Smooth muscle cell (in vitro differentiated cells): ENCODE results near the gene FXN. TPM values are rescaled to one million over a fixed set of nuclear protein-coding genes. Genes with fewer than 3 reads are reported as not detected.

Source experiments
- DNase-seq: peaks from one replicate; lab custom pipeline; 2025; ENCODE audit not compliant: unreplicated experiment; lab: John Stamatoyannopoulos, UW
- H2AFZ ChIP-seq: fragments of 200-600 bp; sonication (generic); 2 replicates; pipeline ENCODE4 v1.6.0; 2016; ENCODE audit warnings: antibody characterized with exemption, low read depth, mild to moderate bottlenecking
- H3F3A ChIP-seq: fragments of 200-600 bp; sonication (generic); 2 replicates; pipeline ENCODE4 v1.6.0; 2017; ENCODE audit warnings: antibody characterized with exemption, low read depth
- H3K27ac ChIP-seq: fragments of 200-600 bp; sonication (generic); 2 replicates; pipeline ENCODE4 v1.5.1; 2016; ENCODE audit warnings: low read depth, mild to moderate bottlenecking
- H3K27me3 ChIP-seq: fragments of 200-600 bp; sonication (generic); 2 replicates; pipeline ENCODE4 v1.6.1; 2016; ENCODE audit warnings: low read depth, mild to moderate bottlenecking
- H3K36me3 ChIP-seq: fragments of 200-600 bp; sonication (generic); 2 replicates; pipeline ENCODE4 v1.5.1; 2016; ENCODE audit warnings: low read depth
- H3K4me1 ChIP-seq: fragments of 200-600 bp; sonication (generic); 2 replicates; pipeline ENCODE4 v1.5.1; 2016; ENCODE audit warnings: low read depth
- H3K4me2 ChIP-seq: fragments of 200-600 bp; sonication (generic); 2 replicates; pipeline ENCODE4 v1.6.0; 2016; ENCODE audit warnings: mild to moderate bottlenecking
- H3K4me3 ChIP-seq: fragments of 200-600 bp; sonication (generic); 2 replicates; pipeline ENCODE4 v1.5.1; 2016; ENCODE audit warnings: mild to moderate bottlenecking
- H3K79me2 ChIP-seq: fragments of 200-600 bp; sonication (generic); 2 replicates; pipeline ENCODE4 v1.6.0; 2016; ENCODE audit warnings: low read depth, mild to moderate bottlenecking
- H3K9ac ChIP-seq: fragments of 200-600 bp; sonication (generic); 2 replicates; pipeline ENCODE4 v1.6.0; 2016; ENCODE audit warnings: low read depth
- H3K9me3 ChIP-seq: fragments of 200-600 bp; sonication (generic); replicated peaks from 2 replicates; pipeline ENCODE4 v1.5.1; 2016; ENCODE audit warnings: low read depth
- H4K20me1 ChIP-seq: fragments of 200-600 bp; sonication (generic); 2 replicates; pipeline ENCODE4 v1.6.0; 2016; ENCODE audit warnings: low read depth
- CTCF ChIP-seq: fragments of 200-600 bp; sonication (generic); IDR thresholded peaks from 2 replicates; pipeline ENCODE4 v1.5.1; 2017; ENCODE audit warnings: borderline replicate concordance, mild to moderate bottlenecking, antibody characterized with exemption; ENCODE audit not compliant: insufficient read depth, poor library complexity, severe bottlenecking
- WGBS: methylation state at CpG from one replicate; pipeline ENCODE4 v1.1.7; 2016; ENCODE audit warnings: low lambda C conversion rate; 5-methylcytosine and 5-hydroxymethylcytosine counted together
- polyA plus RNA-seq: library from polyadenylated mRNA; unstranded; fragments of >200 nt; fragmentation: Nextera tagmentation; extraction: Ambion mirVana; gene quantifications from 2 replicates; pipeline ENCODE4 v1.2.1, GENCODE V29; 2016
- total RNA-seq: library from RNA; depleted of rRNA; stranded (reverse); fragments of >200 nt; gene quantifications from 2 replicates; pipeline ENCODE4 v1.2.3, GENCODE V29; 2014

Gene FXN
- total and polyA plus RNA-seq, 2 experiments from 2014 or later, result 15.2 to 16.0 TPM

- Histone ChIP-seq H3K4me3 (no peak overlapping the region), H3K9ac (no peak overlapping the region), H3K9me3 (no peaks in the 10 kb centered on the region), H3K27ac (no peak overlapping the region), H3K4me1 (peaks cover 17% of the 10 kb centered on the region), H3F3A (peaks cover 8% of the 10 kb centered on the region), H3K4me2 (no peak overlapping the region), H2AFZ (no peak overlapping the region), H3K79me2 (no peaks in the 10 kb centered on the region), H3K27me3 (no peaks in the 10 kb centered on the region), H4K20me1 (no peaks in the 10 kb centered on the region), H3K36me3 (no peaks in the 10 kb centered on the region)
- WGBS, result 84% methylated on average over 5 of the region's 5 CpGs
- DNase-seq, result no peak
- TF ChIP-seq CTCF, result no peak
Observed at GRCh38 chr9:69089082-69089481, 53.5 kb downstream of the FXN start.

DNA sequence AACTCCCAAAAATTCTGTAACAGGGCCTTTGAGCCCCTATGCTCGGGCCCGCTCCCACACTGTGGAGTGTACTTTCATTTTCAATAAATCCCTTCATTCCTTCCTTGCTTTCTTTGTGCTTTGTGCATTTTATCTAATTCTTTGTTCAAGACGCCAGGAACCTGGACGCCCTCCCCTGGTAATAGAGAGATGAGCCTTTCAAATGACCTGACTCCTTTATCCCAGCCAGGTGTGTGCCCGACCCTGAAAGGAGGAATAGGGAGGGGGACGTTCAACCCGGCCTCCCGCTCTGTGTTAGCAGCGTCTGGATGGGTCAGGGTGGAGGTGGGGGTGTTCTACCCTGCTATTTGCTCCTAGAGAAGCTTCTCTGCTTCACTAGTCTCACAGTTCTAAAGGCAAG lies 53.9 kb downstream of the FXN start:
- DNase-seq, result no peak
- Histone ChIP-seq H3K79me2 (no peaks in the 10 kb centered on the region), H3K36me3 (no peaks in the 10 kb centered on the region), H3K4me3 (no peak overlapping the region), H3K9me3 (no peaks in the 10 kb centered on the region), H3K4me1 (peaks cover 17% of the 10 kb centered on the region), H3K27me3 (no peaks in the 10 kb centered on the region), H3K27ac (no peak overlapping the region), H3K4me2 (no peak overlapping the region), H3K9ac (no peak overlapping the region), H3F3A (peaks cover 8% of the 10 kb centered on the region), H4K20me1 (no peaks in the 10 kb centered on the region), H2AFZ (no peak overlapping the region)
- TF ChIP-seq CTCF, result no peak
- WGBS, result 42% methylated on average over 9 of the region's 9 CpGs

DNA sequence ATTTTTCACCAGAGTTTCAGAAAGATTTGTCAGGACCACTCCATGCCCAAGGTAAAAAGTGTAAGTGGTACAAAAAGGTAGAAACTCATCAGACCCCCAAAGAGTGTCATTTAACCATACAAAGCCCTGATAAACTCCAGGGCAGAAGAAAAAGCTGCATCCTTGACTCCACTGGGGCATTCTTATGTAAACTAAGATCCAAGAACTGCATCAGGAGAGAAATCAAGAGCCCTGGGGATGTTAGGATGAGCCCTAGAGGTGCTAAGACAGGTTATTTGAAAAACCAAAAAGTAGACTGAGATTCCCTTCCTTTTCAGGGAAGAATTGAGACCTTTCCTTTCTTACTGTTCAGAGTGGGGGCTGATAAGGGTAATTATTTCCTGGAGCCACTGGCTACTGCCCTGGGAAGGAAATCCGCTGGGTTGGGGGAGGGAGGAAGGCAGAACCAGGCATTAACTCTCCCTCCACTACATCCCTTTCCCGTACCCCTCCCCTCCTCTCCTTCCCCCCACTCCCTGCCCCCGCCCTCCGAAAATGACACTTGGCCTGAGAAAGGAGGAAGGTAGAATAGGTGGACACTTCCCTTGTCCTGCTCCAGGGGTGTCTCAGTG lies 54.7 kb downstream of the FXN start:
- no peak overlapping the region for H3K4me3 ChIP-seq
- H3K27ac ChIP-seq, result no peak overlapping the region
- no peaks in the 10 kb centered on the region for H4K20me1 ChIP-seq
- H2AFZ ChIP-seq, result no peak overlapping the region
- WGBS, result 0% methylated on average over 2 of the region's 4 CpGs
- no peak overlapping the region for H3K9ac ChIP-seq
- H3K4me2 ChIP-seq, result no peak overlapping the region
- no peak for DNase-seq
- H3K27me3 ChIP-seq, result no peaks in the 10 kb centered on the region
- peaks cover 17% of the 10 kb centered on the region for H3K4me1 ChIP-seq
- no peaks in the 10 kb centered on the region for H3K9me3 ChIP-seq
- no peaks in the 10 kb centered on the region for H3K79me2 ChIP-seq
- peaks cover 8% of the 10 kb centered on the region for H3F3A ChIP-seq
- no peaks in the 10 kb centered on the region for H3K36me3 ChIP-seq
- TF ChIP-seq CTCF, result no peak

DNA sequence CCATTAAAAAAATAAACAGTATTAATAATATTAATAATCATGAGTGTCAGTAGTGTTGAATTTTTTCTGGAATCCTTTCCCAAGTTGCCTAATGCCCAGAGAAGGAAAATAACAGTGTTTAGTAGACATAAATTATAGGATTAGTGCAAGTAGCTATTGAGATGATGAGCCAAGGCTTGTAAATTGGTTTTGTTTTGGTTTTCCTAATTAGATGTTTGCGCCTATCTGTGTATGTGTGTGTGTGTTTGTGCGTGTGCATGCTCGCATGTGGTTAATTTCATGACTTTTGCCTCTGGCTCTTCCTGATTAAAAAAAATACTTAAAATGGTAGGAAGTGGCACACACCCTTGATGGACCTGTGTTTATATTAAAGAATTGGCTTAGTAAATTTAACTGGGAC lies 55.4 kb downstream of the FXN start:
- Histone ChIP-seq H3K27ac (peak overlapping the region; percentile 97), H3K9ac (no peak overlapping the region), H3K36me3 (no peaks in the 10 kb centered on the region), H4K20me1 (no peaks in the 10 kb centered on the region), H3K4me2 (no peak overlapping the region), H3K79me2 (no peaks in the 10 kb centered on the region), H3K4me1 (peaks cover 17% of the 10 kb centered on the region), H2AFZ (no peak overlapping the region), H3K9me3 (no peaks in the 10 kb centered on the region), H3K4me3 (no peak overlapping the region), H3F3A (peaks cover 8% of the 10 kb centered on the region), H3K27me3 (no peaks in the 10 kb centered on the region)
- no peak for DNase-seq
- TF ChIP-seq CTCF, result no peak
- WGBS, result 71% methylated on average over 3 of the region's 3 CpGs
